Heart left ventricle (tissue), 16 donors: ENCODE results near the gene SPAG7. TPM values are rescaled to one million over a fixed set of nuclear protein-coding genes. Genes with fewer than 3 reads are reported as not detected.

Experiments used
- ATAC-seq, 4 donors: fragments of 200-7000 bp; cut with Tn5 transposase; one replicate each; pipeline ENCODE4 v1.9.1; 2020 to 2022; ENCODE audit warnings: moderate library complexity in 4 of 4, mild to moderate bottlenecking in 3 of 4, moderate number of reproducible peaks in 1 of 4
- DNase-seq, 5 donors: peaks; one replicate each; pipeline ENCODE4 v3.0.0-alpha.2; 2020
- H3K27ac ChIP-seq, 12 donors: fragments of 200-600 bp; sonication (generic) in 4 of 12; one replicate each; pipeline versions ENCODE4 v1.5.0 to v1.8.0; 2016 to 2022; ENCODE audit warnings: mild to moderate bottlenecking in 2 of 12
- H3K27me3 ChIP-seq, 9 donors: fragments of 200-600 bp; sonication (generic) in 2 of 9; one replicate each; pipeline versions ENCODE4 v1.5.1 to v1.8.0; 2016 to 2022; ENCODE audit warnings: mild to moderate bottlenecking in 3 of 9
- H3K36me3 ChIP-seq, 9 donors: fragments of 200-600 bp; sonication (generic) in 2 of 9; one replicate each; pipeline versions ENCODE4 v1.5.0 to v1.8.0; 2018 to 2022; ENCODE audit warnings: mild to moderate bottlenecking in 2 of 9
- H3K4me1 ChIP-seq, 12 donors: fragments of 200-600 bp; sonication (generic) in 4 of 12; one replicate each; pipeline versions ENCODE4 v1.5.0 to v1.8.0; 2016 to 2022; ENCODE audit warnings: mild to moderate bottlenecking in 3 of 12
- H3K4me3 ChIP-seq, 12 donors: fragments of 200-600 bp; sonication (generic) in 4 of 12; one replicate each; pipeline versions ENCODE4 v1.5.0 to v1.8.0; 2017 to 2022; ENCODE audit warnings: mild to moderate bottlenecking in 9 of 12, moderate library complexity in 4 of 12
- H3K9me3 ChIP-seq, 12 donors: fragments of 200-600 bp; sonication (generic) in 4 of 12; one replicate each; pipeline versions ENCODE4 v1.5.0 to v1.8.0; 2016 to 2022; ENCODE audit warnings: mild to moderate bottlenecking in 1 of 12
- CTCF ChIP-seq, 12 donors: fragments of 200-600 bp; sonication (generic) in 4 of 12; IDR thresholded peaks; one replicate each; pipeline versions ENCODE4 v1.5.0 to v1.8.0; 2018 to 2022; ENCODE audit warnings: antibody characterized with exemption in 12 of 12, mild to moderate bottlenecking in 5 of 12
- POLR2A ChIP-seq, 2 donors: fragments of 450-650 bp; IDR thresholded peaks; one replicate each; pipeline ENCODE4 v1.6.1; 2017; ENCODE audit warnings: antibody characterized with exemption in 2 of 2, mild to moderate bottlenecking in 2 of 2, moderate library complexity in 2 of 2
- WGBS, 4 donors: extraction: QIAGEN DNeasy Blood & Tissue Kit in 2 of 4; methylation state at CpG; one replicate each; pipeline versions ENCODE4 v1.1.5 to v1.1.7; 2013 to 2018; 5-methylcytosine and 5-hydroxymethylcytosine counted together
- intact Hi-C, 10 donors: fragments of 100-400 bp; cut with DNase I; formaldehyde crosslinking; loops; one replicate each; pipeline versions ENCODE4 v1.11.1 to v1.14.2; 2022
- polyA plus RNA-seq, 2 donors: library from polyadenylated mRNA; stranded (reverse); fragments of 200-250 nt; gene quantifications; one replicate each; pipeline ENCODE4 v1.2.3, GENCODE V29; 2013
- total RNA-seq, 9 donors: library from RNA; depleted of rRNA in 2 of 9; stranded (reverse); fragments of >200 nt in 2 of 9; fragmentation: NEBNext Ultra II Directional in 3 of 9; extraction: Animal tissue kit (Norgen Biotek cat#: 25700) in 3 of 9; gene quantifications; one replicate each; pipeline versions ENCODE4 v1.1.0 to v1.2.4, GENCODE V29; 2016 to 2023
- donor health status: ischemic (EF 13 %, LVEDD 7.1; RV severe dilation, severe dysfunction).
- donor health status: healthy with polysubstance abuse.
- donor health status: DM: no; HTN: yes; CAD: no.
- donor health status: DM: no; HTN: no; CAD: no.
- donor health status: ischemic (EF 25% LVEDD 6.9; RV normal size, moderate dysfunction).
- donor health status: ischemic (EF 25% LVEDD 5.7; RV mildly dilated, moderate dysfunction).
- donor health status: healthy.
- donor health status: DM: yes; HTN: yes; CAD: no.
- donor health status: ischemic (EF 35%, LVEDD 5.7; RV mildly dilated, moderate dysfunction).
- donor health status: nonischemic (EF 11% LVEDD 7.7; RV severe dilation, severe dysfunction).
- donor health status: DM: yes; HTN: yes; CAD: no.
- donor health status: PGD.
- donor health status: ischemic (EF 29% LVEDD 5.4; RV normal size, mild dysfunction).
- donor health status: nonischemic (EF 23%, LVEDD 6.1; RV moderate dilation, normal function).

The SPAG7 gene
- total and polyA plus RNA-seq, 11 donors, result 88.7 to 192 (median 125) TPM

GRCh38 chr17:4945176-4945943 is 22.3 kb downstream of the SPAG7 start:
- ATAC-seq, result peak in 3 of 4 donors; percentile 31 to 45 (median 34)
- peak overlapping the region in 5 of 12 donors; percentile 76 to 100 (median 99) for H3K4me3 ChIP-seq
- DNase-seq, result peak; percentile 67 to 89 (median 76)
- intact Hi-C loops, result loop anchor here in 1 of 10 donors (5.0 kb wide), 1 partner anchor 42 kb away; the partner anchor contains the start of gene CAMTA2
- no peaks in the 10 kb centered on the region for H3K27me3 ChIP-seq
- H3K9me3 ChIP-seq, result no peaks in the 10 kb centered on the region
- H3K27ac ChIP-seq, result peak overlapping the region in 10 of 12 donors; percentile 6 to 100 (median 82)
- peaks cover 0 to 56% (median 49%) of the 10 kb centered on the region in 9 donors for H3K36me3 ChIP-seq
- 46 to 55% (median 51%) methylated on average over 7 of the region's 7 CpGs for WGBS, 4 donors
- TF ChIP-seq POLR2A (IDR thresholded peaks at IDR 0.05) (peak in 1 of 2 donors; percentile 35), CTCF (IDR thresholded peaks at IDR 0.05) (no peak)
- peaks cover 15 to 75% (median 52%) of the 10 kb centered on the region in 12 donors for H3K4me1 ChIP-seq

GRCh38 chr17:4944554-4945175 is 23.0 kb downstream of the SPAG7 start:
- peak overlapping the region in 2 of 12 donors; percentile 98 to 100 for H3K4me3 ChIP-seq
- peak in 1 of 5 donors; percentile 57 for DNase-seq
- intact Hi-C loops, result loop anchor here in 3 of 10 donors (5.0 kb wide), 3 partner anchors 37 to 53 kb away; partner anchors contain the start of genes CAMTA2 (in 1 of the 3), INCA1 (in 1 of the 3) and KIF1C (in 1 of the 3)
- no peak for TF ChIP-seq POLR2A (IDR thresholded peaks at IDR 0.05)
- no peak for TF ChIP-seq CTCF (IDR thresholded peaks at IDR 0.05)
- H3K4me1 ChIP-seq, result peaks cover 15 to 68% (median 46%) of the 10 kb centered on the region in 12 donors
- peak overlapping the region in 10 of 12 donors; percentile 6 to 100 (median 66) for H3K27ac ChIP-seq
- WGBS, 4 donors, result 57 to 60% (median 58%) methylated on average over 8 of the region's 8 CpGs
- H3K27me3 ChIP-seq, result no peaks in the 10 kb centered on the region
- H3K36me3 ChIP-seq, result peaks cover 0 to 56% (median 49%) of the 10 kb centered on the region in 9 donors
- no peak for ATAC-seq
- H3K9me3 ChIP-seq, result no peaks in the 10 kb centered on the region

GRCh38 chr17:4944163-4944553 is 23.5 kb downstream of the SPAG7 start:
- ATAC-seq (no peak), DNase-seq (no peak)
- 43 to 53% (median 50%) methylated on average over 3 of the region's 3 CpGs for WGBS, 4 donors
- intact Hi-C loops, result loop anchor here in 2 of 10 donors (5.0 kb wide), 2 partner anchors 37 to 53 kb away; partner anchors contain the start of genes INCA1 (in 1 of the 2) and KIF1C (in 1 of the 2)
- no peak for TF ChIP-seq CTCF (IDR thresholded peaks at IDR 0.05)
- TF ChIP-seq POLR2A (IDR thresholded peaks at IDR 0.05), result no peak
- Histone ChIP-seq H3K9me3 (no peaks in the 10 kb centered on the region), H3K4me3 (peak overlapping the region in 1 of 12 donors; percentile 98), H3K4me1 (peaks cover 15 to 66% (median 45%) of the 10 kb centered on the region in 12 donors), H3K27me3 (no peaks in the 10 kb centered on the region), H3K27ac (peak overlapping the region in 6 of 12 donors; percentile 39 to 99 (median 83)), H3K36me3 (peaks cover 0 to 56% (median 49%) of the 10 kb centered on the region in 9 donors)
